ENCODE results near the gene ADARB2.

Gene ADARB2

DNA sequence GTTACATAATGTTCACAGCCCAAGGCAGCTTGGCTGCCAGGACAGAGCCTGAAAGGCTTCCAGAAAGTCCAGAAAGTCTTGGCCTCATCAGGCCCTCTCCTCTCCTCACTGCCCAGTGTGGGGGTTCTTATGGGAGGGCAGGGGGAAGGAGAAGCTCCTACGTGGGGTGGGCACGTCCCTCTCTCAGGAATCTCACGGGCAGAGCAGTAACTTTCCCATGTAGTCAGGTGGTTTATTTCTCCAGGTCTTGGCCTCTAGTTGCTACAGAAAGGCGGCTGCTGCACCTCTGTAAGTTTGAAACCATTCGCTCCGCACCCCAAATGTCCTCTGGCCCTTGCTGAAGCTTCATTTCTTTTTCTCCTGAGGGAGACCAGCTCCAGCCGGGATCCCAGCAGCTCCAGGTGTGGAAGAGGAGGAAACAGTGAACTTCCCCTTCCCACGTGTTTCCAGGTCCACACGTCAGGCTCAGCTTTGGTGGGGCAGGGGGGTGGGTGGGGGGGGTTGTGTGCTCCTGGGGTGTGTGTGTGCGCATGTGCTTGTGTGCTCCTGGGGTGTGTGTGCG lies 360.9 kb downstream of the ADARB2 start:
- DNase-seq: no peak

DNA sequence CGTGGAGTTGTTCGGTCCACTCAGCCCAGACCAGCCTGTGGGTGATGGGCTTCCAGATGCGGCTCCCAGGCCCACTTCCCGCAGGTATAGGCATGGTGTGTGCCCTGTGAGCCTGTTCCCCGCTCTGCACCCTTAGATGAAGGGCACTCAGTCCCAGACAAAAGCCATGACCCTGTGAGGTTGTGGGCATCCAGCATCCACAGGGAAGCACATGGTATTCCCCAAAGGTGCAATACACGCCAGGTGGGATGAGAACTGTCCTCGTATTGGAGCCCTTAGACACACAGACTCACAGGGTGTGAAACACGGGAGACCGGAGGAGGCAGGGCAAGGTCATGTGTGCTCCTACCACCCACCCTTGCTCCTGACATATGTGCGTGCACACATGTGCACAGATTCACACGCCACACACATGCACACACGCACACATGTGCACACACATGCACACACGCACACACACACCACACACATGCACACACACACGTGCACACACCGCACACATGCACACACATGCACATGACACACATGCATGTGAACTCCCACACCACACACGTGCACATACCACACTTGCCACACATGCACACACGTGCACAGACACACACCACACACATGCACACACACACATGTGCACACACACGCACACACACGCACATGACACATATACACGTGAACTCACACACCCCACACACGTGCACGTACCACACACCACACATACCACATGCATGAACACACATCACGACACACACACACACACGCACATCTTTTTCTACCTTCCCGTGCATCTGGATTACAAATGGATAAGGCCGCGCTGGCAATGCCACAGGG lies 361.8 kb downstream of the ADARB2 start:
- DNase-seq: no peak

DNA sequence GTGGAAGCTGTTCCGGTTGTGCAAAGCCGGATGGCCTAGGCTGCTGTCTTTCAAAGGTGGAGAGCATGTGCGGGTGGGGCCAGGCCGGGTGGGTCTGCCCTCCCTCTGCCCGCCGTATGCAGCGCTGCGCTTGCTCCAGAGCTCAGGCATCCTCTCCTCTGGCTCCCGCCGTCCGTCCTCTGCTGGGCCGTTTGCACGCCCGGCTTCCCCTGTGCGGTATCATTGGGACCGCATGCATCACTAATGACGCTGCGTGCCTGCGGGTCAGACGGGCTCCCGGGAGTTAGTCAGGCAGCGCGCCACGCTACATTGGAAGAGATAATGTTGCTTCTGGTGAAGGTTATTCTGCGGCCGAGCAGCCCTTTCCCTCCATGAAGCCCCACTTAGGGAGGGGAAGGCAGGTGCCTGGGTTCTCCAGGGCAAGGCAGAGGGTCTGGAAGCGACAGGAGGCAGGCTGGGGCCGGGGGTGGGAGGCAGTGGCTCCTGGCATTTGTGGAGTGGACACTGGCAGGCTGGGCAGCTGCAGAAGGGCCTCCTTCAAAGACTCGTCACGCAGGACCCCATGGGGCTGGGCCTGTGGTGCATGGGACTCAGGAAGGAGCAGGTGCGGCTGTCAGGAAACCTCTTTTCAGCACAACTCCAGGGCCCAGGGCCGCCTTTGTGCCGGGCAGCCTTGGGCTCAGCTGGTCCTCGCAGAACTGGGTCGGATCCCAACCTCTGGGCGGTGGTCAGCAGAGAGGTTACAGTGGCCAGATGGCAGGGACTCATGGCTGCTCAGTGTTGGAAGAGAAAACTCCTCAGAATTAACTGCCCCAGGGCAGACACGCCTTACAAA lies 362.6 kb downstream of the ADARB2 start:
- no peak for DNase-seq

DNA sequence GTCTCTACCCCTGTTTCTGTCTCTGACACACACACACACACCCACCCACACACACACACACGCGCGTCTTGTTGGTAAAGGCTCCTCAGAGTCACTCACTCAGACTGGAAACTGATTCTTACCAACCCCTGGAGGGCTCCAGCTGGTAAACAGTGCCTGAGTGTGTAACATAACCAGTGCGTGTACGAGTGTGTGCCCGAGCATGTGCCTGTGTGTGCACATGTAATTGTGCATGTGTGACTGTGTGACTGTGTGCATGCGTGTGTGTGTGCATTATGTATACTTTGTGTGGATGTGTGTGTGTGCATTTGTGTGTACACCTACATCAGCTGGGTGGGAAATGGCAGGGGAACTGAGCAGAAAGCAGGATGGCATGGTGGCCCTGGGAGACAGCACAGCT lies 364.0 kb downstream of the ADARB2 start:
- no peak for DNase-seq

DNA sequence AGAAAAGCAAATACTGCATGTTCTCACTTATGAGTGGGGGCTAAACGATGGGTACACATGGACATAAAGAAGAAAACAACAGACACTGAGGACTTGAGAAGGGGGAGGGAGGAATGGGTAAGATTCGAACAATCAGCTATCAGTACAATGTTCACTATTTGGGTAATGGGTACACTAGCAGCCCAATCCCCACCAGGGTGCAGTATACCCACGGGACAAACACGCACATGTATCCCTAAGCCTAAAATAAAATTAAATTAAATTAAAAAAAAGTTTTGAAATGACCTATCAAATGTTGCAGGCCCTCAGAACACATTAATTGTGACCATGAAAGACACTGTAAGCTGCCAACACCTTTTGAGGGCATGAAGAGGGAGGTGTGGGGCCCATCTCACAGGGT lies 365.1 kb downstream of the ADARB2 start:
- DNase-seq: no peak

DNA sequence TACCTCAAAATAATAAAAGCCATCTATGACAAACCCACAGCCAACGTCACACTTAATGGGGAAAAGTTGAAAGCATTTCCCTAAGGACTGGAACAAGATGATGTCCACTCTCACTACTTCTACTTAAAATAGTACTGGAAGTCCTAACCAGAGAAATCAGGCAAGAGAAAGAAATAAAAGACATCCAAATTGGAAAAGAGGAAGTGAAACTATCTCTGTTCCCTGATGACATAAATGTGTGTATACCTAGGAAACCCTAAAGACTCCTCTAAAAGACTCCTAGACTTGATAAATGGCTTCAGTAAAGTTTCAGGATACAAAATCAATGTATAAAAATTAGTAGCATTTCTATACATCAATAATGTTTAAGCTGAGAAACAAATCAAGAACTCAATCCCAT lies 367.0 kb downstream of the ADARB2 start:
- DNase-seq: no peak

DNA sequence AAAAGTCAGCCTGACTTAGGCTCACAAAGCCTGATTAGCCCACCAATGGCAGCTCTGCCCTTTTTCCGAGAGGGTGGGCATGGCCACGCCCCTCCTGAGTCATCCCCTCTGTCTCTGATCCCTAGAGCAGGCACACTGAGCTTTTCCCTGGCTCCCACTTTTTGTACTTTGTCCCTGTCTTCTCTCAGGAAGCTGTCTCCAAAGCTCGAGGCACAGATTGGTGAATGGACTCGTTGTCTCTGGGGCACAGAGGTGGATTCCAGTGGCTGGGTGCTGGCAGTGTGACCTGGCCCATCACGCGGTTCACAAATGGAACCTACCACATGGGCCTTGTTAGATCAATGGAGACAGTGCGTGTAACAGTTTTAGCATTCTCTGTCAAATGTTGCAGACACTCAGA lies 367.7 kb downstream of the ADARB2 start:
- no peak for DNase-seq

DNA sequence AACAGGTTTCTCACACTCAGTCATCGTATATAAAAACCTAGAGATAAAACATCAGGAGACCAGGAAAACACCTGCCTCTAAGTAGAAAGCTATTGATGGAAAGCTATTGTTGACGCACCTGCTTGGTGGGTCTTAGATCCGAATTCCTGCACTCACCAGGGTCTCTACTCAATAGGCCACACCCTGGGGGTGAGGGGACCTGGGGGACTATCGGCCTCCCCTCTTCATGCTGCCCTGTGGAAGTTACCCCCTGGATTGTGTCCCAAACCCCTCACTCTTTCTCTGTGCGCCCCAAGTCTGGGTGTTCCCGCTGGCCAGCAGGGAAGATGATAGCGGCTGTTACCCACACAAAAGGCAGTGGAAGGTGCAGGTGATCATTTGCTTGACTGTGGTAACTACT lies 368.1 kb downstream of the ADARB2 start:
- no peak for DNase-seq

DNA sequence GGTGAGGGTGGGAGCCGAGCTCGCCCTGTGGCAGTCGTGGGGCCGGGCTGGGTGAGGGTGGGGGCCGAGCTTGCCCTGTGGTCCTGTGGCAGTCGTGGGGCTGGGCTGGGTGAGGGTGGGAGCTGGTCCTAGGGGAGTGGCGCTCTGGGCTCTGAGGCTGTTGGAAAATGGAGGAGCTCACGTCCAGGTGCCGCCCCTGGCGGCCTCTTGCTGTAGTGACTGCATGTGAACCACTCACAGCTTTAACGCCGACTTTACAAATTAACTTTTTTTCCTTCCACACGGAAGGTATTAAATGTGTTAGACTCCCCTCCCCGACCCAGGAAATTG lies 368.5 kb downstream of the ADARB2 start:
- no peak for DNase-seq

DNA sequence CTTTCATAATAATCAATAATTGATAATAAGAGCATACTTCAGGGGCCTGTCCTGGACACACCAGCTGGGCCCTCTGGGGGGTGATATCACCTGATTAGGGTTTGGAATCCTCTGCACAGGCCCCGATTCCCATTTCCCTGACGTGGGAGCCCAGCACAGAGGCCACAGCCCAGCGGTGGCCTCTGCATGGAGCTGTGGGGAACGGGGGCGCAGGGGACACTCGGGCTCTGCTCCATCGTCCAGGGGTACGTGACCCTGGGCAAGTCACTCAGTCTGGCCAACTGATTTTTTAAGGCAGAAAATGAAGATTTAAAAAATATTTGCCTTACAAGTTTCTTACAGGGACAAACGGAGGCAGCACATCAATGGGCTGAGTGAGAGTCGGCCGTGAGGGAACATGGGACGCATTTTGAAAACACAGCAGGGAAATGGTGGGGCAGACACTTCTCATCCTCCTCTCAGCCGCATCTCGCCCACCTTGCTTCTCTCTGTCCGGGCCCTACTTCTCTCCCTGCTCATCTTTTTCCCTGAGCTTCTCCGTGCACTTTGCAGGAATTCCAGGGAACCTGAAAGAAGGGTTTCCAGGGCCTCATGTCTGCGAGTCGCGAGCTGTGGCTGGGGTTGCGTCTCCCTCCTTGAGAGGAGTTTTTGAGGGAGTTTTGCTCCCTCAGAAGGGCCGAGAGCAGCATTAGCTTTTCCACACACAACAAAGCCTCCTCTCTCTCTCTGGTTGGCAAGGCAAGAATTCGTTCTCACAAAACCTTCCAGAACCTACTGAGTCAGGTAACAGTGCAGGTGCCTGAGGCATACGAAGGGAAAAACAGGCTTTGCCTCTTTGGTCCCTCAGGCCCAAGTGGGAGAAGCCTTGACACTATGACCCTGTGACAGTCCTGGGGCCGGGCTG lies 369.1 kb downstream of the ADARB2 start:
- no peak for DNase-seq

DNA sequence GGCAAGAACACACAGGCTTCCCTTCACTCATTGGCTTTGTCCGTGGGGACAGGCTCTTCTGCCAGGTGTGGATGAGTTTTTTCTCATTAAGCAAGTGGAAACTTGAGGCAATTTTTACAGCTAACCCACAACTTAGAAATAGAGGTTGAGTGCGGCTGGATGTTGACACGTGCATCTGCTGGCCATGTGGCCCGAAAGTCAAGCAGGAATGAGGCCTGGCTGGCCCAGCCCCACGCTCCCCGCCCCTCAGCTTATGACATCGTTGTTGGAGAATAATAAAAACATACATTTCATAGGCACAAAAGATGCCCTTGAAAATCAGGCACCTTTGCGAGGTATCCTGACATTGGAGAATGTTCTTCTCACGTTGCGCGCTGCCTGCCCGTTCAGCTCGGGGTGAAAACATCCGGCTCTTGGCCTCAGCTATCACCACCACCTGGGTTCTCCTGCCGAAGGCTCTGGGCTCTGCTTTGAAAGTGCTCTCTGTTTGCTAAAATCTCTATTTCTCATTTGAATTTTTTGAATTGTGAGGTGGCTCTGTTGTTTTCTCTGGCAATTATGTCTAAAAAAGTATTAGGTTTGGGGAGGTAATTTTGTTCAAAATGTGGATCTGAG lies 370.4 kb downstream of the ADARB2 start:
- no peak for DNase-seq

DNA sequence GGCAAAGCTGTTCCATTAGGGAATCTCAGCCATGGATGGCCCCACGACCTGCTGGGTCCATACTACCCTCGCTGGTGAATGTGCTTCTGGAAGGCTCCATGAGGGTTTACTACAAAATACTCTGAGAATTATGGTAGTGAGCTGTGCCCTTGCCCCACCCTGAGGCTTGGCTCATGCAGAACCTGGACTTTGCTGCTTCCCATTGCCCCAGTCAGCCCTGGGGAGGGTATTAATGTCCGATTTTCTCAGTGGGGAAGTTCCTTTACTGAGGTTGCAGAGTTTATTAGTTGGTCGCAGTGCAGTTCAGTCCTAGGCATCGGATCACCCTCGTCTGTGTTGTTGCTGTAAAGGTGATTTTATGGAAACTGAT lies 371.0 kb downstream of the ADARB2 start:
- DNase-seq: no peak

DNA sequence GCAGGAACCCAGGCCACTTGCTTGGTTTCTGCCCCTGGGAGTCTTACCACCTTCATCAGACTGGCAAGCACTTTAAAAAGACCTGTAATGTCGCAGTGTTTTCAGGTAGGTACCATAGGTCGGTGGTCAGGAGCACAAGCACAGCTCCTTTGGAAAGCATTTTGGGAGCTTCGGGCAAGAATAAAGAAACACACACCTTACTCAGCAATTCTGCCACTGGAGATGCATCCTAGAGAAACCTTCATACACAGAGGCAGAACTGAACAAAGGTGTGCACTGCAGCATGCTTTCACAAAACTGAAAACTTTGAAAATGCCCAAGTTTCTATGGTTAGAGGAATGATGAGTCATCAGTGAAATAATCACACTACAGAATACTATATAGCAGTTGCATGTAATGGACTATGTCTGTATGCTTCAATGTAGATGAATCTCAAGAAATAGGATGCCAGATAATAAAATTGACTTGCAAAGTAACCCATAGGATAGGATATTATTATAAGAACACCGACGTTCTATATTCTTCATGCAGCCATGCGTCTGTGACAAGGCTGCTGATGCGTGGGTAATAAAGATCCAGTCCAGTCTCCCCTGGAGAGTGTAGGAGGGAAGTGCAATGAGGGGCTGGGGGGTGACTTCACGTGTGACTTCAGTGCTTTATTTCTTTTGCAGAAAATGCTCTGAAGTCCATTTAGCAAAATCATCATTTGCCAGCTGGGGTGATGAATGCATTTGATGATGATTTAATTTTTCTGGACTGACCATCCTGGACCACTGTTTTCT lies 371.6 kb downstream of the ADARB2 start:
- DNase-seq: no peak

DNA sequence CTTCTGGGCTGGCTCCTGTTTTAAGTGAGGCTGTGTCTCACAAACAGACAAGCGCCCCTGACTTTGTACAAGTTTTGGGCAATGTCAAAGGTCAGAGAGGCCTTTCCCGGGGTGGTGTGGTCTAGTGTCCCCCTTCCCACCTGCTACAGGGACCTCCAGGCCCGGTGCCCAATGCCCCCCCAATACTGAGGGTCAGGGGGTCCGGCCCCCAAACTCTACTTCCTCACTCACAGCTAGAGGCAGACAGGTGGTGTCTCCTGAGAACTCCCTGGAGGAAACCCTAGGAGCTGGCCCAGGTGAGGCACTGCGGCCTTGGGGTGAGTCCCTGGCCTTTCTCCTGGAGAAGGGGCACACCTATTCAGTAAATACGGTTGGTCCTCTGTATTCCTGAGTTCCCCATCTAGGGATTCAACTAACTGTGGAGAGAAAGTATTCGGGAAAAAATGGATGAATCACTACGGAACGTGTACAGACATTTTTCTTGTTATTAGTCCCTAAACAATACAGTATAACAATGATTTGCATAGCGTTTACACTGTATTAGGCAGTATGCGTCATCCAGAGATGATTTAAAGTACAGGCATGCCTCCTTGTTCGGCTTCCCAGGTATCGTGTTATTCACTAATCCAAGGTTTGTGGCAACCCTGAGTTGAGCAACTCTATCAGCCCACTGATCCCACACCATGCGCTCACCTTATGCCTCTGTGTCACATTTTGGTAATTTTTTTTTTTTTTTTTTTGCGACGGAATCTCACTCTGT lies 373.0 kb downstream of the ADARB2 start:
- DNase-seq: no peak

DNA sequence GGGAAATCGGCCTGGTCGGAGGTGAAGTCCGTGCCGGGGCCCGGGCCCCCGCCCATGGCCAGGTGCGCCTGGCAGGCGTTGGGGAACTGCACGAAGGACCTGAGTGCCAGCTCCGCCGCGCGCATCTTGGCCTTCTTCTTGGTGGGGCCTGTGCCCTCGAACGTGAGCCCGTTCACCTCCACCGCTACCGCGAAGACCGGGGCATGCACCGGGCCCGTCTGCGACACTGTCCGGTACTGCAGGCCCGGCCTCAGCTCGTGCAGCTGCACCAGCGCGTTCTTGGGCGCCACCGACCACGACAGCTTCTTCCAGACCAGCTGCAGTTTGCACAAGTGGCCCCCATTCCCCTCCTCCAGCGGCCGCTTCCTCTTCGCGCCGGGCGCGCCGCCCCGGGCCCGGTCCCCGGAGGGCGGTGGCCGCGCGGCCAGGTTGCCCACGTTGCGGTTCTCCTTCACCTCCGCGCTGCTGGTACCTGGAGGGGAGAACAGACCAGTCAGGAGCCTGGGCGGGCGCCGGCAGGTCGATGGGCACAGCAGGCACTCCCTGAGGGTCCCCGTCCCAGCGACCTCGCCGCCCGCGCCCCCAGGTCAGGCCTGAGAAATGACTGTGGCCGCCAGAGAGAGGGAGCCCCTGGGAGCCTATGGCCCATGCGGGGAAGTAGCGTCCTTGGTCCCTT lies 373.7 kb downstream of the ADARB2 start:
- no peak for DNase-seq

DNA sequence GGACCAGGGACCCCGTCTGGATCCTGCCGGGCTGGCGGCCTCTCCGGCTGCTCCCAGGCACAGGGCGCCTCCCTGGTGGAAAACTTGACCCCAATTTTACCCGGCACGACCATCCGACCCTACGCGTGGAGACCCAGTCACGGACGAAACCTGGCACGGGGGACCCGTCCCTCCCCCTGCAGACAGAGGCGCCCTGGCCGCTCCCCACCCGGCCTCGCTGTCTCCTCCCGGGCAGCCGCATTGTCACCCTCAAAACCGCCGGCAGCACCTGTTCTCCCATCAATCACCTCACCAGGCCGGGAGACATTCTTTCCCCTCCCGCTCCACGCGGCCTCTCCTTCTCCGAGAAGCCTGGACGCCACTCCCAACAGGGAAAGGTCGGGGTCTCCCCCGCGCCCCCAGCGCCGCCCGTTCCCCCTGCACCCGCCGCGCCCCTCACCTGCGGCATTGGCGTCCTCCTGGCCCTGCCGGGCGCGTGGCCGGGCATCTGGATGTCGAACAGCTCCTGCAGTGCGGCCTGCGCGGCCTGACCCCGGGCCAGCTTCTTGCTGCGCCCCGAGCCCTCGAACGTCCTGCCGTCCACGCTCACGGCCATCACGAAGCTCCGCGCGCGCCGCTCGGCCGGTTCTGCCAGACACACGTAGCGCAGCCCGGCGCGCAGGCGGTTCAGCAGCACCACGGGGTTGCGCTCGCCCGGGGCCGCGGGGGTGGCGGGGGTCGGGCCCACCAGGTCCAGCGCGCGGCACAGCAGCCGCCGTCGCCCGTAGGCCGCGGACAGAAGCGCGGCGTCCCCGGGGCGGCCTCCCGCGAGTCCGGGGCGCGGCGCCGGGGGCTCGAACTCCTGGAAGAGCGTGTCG lies 374.5 kb downstream of the ADARB2 start:
- DNase-seq: no peak

DNA sequence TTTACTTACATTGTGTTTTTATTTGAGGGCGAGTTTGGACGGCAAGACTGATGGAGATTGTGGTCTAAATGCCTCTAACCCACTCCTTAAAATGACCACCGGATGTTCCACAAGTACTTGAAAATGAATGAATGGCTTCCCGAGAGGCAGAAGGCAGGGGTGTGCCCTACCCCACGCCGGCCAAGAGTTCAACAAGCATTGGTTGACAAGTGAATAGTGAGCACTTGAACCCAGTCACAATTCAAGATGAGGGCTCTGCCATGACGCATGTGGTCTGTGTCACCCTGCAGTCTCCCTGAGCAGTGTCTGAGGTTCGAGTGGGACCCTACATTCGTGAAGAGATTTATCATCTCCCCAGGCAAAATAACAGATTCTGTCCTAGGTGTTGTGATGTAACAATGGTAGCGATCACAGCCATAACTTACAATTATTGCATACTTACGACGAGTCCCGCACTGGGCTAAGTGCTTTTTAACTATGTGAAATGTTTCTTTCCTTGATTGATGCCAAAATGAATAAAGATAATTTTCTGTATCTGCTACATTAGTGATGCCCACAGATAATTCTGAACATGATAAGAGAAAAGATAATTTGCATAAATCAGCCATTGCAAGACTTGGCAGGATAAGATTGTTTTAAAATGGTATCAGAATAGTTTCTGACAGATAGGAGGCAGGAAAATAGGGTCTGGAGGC lies 375.8 kb downstream of the ADARB2 start:
- no peak for DNase-seq

DNA sequence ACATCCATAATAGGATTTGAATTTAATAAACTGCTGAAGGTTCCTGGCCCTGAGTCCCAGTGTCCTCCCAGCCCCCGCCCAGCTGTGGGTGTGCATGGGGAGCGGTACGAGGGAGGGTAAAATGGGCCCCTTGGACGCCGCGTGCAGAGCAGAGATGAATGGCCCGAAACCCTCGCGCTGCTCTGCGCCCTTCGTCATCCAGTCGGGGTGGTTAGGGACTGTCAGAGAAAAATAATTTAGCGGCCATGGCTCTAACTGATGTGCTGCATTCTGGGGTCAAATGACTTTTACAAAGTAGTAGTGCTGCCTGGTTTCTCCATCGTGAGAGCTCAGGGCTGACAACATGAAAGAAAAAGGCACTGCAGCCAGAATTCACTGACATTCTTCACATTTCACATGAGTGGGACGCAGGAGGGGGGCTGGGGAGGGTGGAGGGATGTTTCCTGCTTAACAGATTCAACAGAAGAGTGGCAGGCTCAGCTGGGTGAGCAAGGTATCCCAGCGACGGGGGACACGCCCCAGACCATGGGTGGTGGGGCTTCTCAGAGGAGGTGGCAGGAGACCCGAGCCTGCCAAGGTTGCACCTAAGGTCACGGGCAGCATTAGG lies 376.7 kb downstream of the ADARB2 start:
- no peak for DNase-seq
